Thoracic aorta (tissue), 2 donors: ENCODE measurements around the gene ADGRG1. TPM values are rescaled to one million over a fixed set of nuclear protein-coding genes. Genes with fewer than 3 reads are reported as not detected.

ENCODE experiments used
- ATAC-seq: fragments of 150-250 bp; one replicate; pipeline ENCODE4 v1.8.0; 2017; ENCODE audit warnings: low read depth; ENCODE audit not compliant: insufficient number of reproducible peaks, low FRiP score
- DNase-seq: peaks from one replicate; pipeline ENCODE4 v3.0.0-alpha.2; 2020; ENCODE audit warnings: low spot score
- H3K27ac ChIP-seq, 2 donors: fragments of 200-600 bp; sonication (generic); 1 replicate in 1 of 2; 2 replicates in 1 of 2; pipeline ENCODE4 v1.5.1; 2016; ENCODE audit warnings: mild to moderate bottlenecking in 2 of 2, moderate library complexity in 2 of 2
- H3K27me3 ChIP-seq: fragments of 200-600 bp; sonication (generic); replicated peaks from 2 replicates; pipeline ENCODE4 v1.6.0; 2016; ENCODE audit warnings: mild to moderate bottlenecking; ENCODE audit not compliant: insufficient read depth
- H3K36me3 ChIP-seq: fragments of 200-600 bp; sonication (generic); one replicate; pipeline ENCODE4 v1.5.1; 2016
- H3K4me1 ChIP-seq, 2 donors: fragments of 200-600 bp; sonication (generic); 1 replicate in 1 of 2; 2 replicates in 1 of 2; pipeline versions ENCODE4 v1.5.1 to v1.6.0; 2016; ENCODE audit warnings: low read depth in 2 of 2, mild to moderate bottlenecking in 1 of 2; ENCODE audit not compliant: control insufficient read depth in 1 of 2
- H3K4me3 ChIP-seq: fragments of 200-600 bp; sonication (generic); 2 replicates; pipeline ENCODE4 v1.5.1; 2016; ENCODE audit warnings: mild to moderate bottlenecking
- H3K9me3 ChIP-seq: fragments of 200-600 bp; sonication (generic); 2 replicates; pipeline ENCODE4 v1.5.1; 2016
- CTCF ChIP-seq: fragments of 200-600 bp; sonication (generic); IDR thresholded peaks from one replicate; pipeline ENCODE4 v1.5.1; 2019; ENCODE audit warnings: antibody characterized with exemption
- total RNA-seq, 2 donors: library from RNA; depleted of rRNA; stranded (reverse); fragments of >200 nt; gene quantifications; one replicate each; pipeline versions ENCODE4 v1.1.0 to v1.2.3, GENCODE V29; 2016

Gene ADGRG1
- total RNA-seq, 2 donors from 2014 or later: 5.4 to 79.1 TPM

GRCh38 chr16:57689762-57690558, 61.5 kb downstream of the ADGRG1 start:
- no peak for TF ChIP-seq CTCF
- H3K4me3 ChIP-seq: no peak overlapping the region
- ATAC-seq (no peak), DNase-seq (no peak)
- H3K9me3 ChIP-seq: no peaks in the 10 kb centered on the region
- no peaks in the 10 kb centered on the region for H3K4me1 ChIP-seq
- H3K36me3 ChIP-seq: no peaks in the 10 kb centered on the region
- H3K27me3 ChIP-seq: no peaks in the 10 kb centered on the region
- no peak overlapping the region for H3K27ac ChIP-seq

DNA sequence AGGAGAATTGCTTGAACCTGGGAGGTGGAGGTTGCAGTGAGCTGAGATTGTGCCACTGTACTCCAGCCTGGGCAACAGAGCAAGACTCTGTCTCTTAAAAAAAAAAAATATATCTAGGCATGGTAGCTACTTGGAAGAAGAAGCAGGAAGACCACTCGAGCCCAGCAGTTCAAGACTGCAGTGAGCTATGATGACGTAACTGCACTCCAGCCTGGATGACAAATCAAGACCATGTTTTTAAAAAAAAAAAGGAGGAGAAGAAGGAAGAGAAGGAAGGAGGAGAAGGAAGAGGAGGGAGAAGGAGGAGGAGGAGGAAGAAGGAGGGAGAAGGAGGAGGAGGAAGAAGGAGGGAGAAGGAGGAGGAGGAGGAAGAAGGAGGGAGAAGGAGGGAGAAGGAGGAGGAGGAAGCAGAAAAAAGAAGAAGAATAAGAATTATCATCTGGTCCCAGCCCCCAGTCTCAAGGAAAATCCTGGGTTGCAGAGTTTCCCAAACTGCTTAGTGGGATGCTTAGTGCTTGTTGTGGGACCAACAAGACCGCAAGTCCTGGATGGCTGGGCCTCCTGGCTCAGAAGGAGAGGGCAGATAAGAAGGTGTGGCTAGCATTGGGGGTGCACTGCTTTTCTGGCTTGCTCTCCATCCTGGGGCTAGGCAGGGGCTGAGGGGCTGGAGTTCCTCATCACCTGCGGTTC, 62.5 kb downstream of the ADGRG1 start:
- ATAC-seq: no peak
- DNase-seq: no peak
- Histone ChIP-seq H3K4me3 (no peak overlapping the region), H3K36me3 (no peaks in the 10 kb centered on the region), H3K9me3 (no peaks in the 10 kb centered on the region), H3K27me3 (no peaks in the 10 kb centered on the region), H3K4me1 (no peaks in the 10 kb centered on the region), H3K27ac (no peak overlapping the region)
- no peak for TF ChIP-seq CTCF

GRCh38 chr16:57692636-57693035, 64.2 kb downstream of the ADGRG1 start:
- Histone ChIP-seq H3K4me3 (no peak overlapping the region), H3K27ac (no peak overlapping the region), H3K4me1 (no peaks in the 10 kb centered on the region), H3K36me3 (no peaks in the 10 kb centered on the region), H3K9me3 (no peaks in the 10 kb centered on the region), H3K27me3 (no peaks in the 10 kb centered on the region)
- DNase-seq (no peak), ATAC-seq (no peak)
- TF ChIP-seq CTCF: no peak

- H3K36me3 ChIP-seq: no peaks in the 10 kb centered on the region
- no peak overlapping the region for H3K27ac ChIP-seq
- no peaks in the 10 kb centered on the region for H3K4me1 ChIP-seq
- H3K27me3 ChIP-seq: no peaks in the 10 kb centered on the region
- no peak for TF ChIP-seq CTCF
- H3K9me3 ChIP-seq: no peaks in the 10 kb centered on the region
- DNase-seq: no peak
- ATAC-seq: no peak
- H3K4me3 ChIP-seq: no peak overlapping the region
These were observed 65.1 kb downstream of the ADGRG1 start for GRCh38 chr16:57693550-57693949.

DNA sequence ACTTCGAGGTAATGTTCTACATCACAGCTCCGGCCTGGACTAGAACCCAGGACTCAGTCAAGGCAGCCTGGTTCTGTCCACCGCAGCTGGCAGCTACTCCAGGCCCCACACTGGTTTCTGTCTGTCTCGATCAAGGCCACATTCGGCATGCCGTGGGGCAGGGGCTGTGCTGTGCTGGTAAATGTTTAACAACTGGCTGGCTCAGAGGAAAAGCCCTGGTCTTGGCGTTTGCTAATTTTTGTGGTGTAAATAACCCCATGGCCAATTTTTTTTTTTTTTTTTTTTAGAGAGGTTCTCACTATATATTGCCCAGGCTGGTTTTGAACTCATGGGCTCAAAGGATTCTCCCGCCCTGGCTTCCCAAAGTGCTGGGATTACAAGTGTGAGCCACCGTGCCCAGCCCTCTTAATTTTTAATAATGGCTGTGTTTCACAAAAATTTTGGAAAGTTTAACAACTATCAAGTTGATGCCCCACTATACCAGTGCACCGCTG, 65.8 kb downstream of the ADGRG1 start:
- no peak overlapping the region for H3K27ac ChIP-seq
- DNase-seq (no peak), ATAC-seq (no peak)
- TF ChIP-seq CTCF: no peak
- H3K9me3 ChIP-seq: no peaks in the 10 kb centered on the region
- H3K27me3 ChIP-seq: no peaks in the 10 kb centered on the region
- H3K36me3 ChIP-seq: no peaks in the 10 kb centered on the region
- H3K4me1 ChIP-seq: no peaks in the 10 kb centered on the region
- no peak overlapping the region for H3K4me3 ChIP-seq
